HG03521 (cell line): Measurements from ENCODE around the gene SLC43A3.
A peak's percentile ranks its signal among the peaks of the same experiment; 100 is the strongest.
"Not testable (repeated sequence)": the region's sequence is repeated elsewhere in the genome, so short reads cannot be mapped to it uniquely, and the experiment has no call there.

Source experiments
- ATAC-seq: cut with Tn5 transposase; IDR thresholded peaks from one replicate; pipeline ENCODE4 v1.9.1; 2021; ENCODE audit warnings: mild to moderate bottlenecking, moderate library complexity; ENCODE audit not compliant: unreplicated experiment

The SLC43A3 gene

GRCh38 chr11:57460022-57460757, 33.3 kb upstream of the SLC43A3 start, which contains the start of gene RTN4RL2:
RTN4RL2 (plus strand) TSS chr11:57460528; CDS start chr11:57460866, 338 bp downstream.
- no peak for ATAC-seq

DNA sequence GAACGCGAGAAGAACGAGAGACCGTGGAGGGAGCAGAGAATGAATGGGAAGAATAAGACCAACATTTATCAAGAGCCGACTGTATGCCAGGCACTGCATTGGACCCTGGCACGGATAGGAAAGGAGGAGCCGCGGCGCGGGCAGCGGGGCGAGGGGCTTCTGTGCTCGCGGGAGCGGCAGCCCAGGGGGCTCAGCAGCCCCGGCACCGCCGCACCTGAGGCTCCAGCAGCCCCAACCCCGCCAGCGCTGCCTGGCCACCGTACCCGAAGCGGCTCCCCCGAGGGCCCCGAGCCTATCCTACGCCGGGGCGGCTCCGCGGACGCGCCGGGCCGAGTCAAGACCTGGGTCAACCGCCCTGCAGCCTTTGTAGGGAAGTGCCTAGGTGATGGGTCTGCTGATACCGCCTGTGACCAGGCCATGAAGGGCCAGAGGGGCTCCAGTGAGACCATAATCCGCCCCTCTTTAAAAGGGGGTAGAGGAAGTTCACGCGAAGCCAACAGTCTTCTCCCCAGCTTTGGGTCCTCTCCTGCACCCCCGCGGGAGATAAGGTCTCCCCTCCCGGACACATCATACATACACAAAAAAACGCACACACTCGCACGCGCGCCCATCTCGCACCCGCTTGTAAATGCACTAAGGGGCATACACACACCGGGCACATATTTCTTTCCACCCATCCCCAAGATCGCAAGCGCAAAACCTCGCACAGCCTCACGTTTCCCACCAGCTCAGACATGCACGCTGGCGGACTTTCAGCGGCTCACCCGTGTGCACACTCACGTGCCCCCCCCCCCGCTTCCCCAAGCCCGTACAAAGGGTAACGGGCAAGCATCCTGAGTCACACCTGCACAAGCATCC, 32.5 kb upstream of the SLC43A3 start:
- ATAC-seq = no peak

DNA sequence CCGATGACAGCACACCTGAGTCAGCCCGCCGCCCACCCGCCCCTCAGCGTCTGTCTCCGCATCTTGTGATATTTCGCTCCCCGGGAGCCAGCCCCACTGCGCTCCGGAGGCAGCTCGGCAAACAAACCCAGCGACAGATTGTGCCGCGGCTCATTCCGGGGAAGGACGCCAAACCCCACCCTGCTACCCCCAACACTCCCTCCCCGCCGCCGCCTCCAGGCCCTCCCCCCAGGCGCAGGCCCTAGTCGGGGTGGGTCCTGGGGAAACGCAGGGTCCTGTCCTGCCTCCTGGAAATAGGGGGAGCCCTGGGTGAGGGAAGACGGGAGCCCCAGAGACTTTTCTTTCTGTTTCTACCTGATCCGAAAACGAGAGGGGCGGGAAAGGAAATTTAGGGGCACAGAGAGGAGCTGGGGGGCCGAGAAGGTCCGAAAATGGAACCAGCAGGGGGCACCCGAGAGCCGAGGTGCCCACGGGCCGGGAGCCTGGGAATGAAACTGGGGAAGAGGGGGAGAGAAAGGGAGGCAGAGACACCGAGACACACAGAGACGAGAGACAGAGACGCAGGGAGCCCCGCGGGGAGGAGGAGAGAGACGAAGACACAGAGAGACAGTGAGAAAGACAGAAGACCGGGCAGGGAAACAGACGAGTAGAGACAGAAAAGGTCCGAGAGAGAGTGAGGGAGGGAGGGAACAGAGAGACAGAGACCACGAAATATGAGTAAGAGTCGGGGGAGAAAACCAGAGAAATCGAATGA, 31.7 kb upstream of the SLC43A3 start:
- ATAC-seq = no peak

DNA sequence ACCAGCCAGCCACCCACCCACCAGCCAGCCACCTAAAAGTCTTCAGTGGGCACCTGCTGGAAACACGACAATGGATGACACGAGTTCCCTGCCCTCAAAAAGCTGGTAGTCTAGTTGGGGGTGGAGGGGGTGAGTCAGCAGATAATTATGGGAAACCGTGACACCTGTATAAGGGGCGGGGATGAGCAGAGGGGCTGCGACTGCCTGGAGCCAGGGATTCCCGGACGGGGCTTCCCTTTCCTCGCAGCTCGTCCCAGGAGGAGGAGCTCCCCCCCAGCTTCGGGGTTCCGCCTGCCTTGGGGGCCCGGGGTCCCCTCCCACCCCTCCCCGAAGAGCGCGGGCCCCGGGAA, 31.1 kb upstream of the SLC43A3 start:
- ATAC-seq = no peak

- ATAC-seq = peak; percentile 16
These were observed 30.7 kb upstream of the SLC43A3 start for GRCh38 chr11:57457643-57458023.

GRCh38 chr11:57456960-57457642, 30.2 kb upstream of the SLC43A3 start:
- ATAC-seq = peak; percentile 57

- ATAC-seq = no peak
These were observed 26.7 kb upstream of the SLC43A3 start for GRCh38 chr11:57453543-57454177.

DNA sequence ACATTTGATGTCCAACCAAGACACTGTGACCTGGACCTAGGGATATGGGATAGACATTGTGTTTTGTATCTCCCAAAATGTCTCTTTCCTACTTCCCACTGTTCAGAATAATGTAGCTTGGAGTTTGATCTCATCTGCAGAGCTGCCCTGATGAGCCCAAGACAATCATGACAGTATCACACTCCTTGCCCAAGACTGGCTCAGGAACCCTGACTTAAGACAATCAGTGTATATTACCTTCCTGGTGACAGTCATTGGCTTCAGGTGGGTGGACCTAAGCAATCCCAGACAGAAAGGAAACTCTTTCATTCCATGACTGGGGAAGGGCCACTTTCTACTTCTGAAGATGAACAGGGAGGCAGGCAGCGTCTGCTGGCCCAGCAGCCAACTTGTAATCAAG, 19.1 kb upstream of the SLC43A3 start:
- ATAC-seq = no peak

DNA sequence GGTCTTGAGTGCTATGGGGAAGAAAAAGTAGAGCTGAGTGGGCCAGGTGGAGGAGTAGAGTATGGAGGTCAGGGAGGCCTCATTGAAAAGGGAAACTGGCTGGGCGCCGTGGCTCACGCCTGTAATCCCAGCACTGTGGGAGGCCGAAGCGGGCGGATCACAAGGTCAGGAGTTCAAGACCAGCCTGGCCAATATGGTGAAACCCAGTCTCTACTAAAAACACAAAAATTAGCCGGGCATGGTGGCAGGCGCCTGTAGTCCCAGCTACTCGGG, 18.1 kb upstream of the SLC43A3 start:
- not testable (repeated sequence) for ATAC-seq

DNA sequence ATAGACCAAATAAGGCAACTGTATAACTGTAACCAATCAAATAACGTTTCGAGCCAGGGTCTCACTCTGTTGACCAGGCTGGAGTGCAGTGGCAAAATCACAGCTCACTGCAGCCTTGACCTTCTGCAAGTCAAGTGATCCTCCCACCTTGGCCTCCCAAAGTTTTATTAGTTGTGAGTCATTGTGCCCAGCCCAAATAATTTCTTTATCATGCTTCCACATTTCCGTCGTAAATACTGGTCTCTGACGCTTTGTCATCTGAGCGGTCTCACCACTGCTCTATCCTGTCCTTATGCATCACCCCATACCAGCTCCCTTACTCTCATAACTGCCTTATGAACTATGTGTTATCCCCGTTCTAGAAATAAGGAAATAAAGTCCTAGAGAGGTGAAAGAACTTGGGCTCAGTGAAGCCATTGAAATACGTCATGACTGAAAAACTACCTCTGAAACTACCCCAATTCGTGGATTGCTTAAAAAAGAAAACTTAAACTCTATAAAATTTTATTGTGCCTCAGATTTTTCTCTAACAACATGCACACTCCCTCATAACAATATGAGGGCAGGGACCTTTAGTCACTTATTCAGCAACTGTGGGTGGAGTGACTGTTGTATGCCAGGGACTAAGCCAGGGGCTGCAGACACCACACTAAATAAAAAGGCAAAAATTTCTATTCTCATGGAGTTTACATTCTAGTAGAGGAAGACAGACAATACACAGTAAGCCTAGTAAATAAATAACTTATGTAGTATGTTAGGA, 17.6 kb upstream of the SLC43A3 start:
- no peak for ATAC-seq

DNA sequence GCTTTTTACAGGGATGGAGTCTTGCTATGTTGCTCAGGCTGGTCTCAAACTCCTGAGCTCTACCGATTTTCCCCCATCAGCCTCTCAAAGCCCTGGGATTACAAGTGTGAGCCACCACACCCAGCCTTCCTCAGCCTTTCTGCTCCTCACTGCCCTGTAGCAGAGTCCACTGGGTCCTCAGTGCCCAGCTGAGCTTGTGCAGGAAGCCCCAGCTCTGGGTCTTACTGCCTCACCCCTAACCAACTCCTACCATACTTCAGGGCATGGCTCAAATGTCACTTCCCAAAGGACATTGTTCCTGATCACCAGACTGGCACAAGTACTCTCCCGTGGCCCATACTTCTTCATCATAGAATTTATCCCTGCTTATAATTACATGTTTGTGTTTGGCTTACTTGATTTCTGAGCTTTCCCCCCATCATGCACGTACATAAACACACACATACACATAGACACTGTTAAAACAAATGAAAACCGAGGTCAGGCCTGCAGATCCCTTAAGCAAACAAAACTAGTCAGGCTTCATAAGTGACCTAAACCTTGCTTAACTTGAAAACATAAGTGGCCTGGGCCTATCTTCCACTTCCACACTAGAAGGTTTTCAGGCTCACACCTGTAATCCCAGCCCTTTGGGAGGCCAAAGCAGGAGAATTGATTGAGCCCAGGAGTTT, 14.0 kb upstream of the SLC43A3 start:
- no peak for ATAC-seq

DNA sequence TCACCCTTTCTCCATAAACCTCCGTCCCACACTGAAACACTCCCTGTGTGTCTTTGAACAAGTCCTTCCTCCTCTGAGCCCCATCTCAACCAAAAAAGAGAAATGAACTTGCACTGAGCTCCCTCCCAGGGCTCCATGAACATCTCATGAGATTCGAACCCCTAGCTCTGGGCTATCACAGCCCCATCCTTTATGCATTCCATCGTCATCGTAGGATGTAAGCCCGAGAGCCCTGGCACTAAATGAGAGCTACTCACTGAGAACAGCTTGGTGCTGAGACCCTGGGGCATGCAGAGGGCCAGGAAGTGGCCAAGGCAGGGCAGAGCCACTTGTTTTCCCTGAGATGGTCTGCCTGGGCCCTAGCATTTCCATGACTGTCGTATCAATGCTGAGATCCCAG, 12.9 kb upstream of the SLC43A3 start:
- ATAC-seq = no peak

- ATAC-seq = no peak
These were observed 11.7 kb upstream of the SLC43A3 start for GRCh38 chr11:57438345-57439285.

DNA sequence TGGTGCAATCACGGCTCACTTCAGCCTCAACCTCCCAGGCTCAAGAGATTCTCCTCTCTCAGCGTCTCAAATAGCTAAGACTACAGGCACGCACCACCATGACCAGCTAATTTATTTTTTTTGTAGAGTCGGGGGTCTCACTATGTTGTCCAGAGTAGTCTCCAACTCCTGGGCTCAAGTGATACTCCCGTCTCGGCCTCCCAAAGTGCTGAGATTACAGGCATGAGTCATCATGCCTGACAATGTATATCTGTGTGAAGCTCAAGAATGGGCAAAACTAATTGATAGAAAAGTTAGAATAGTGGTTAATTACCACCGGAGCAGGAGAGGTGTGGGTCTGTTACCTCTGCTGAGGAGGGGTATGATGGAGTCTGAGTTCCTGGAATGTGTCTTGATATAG, 9.1 kb upstream of the SLC43A3 start:
- no peak for ATAC-seq

DNA sequence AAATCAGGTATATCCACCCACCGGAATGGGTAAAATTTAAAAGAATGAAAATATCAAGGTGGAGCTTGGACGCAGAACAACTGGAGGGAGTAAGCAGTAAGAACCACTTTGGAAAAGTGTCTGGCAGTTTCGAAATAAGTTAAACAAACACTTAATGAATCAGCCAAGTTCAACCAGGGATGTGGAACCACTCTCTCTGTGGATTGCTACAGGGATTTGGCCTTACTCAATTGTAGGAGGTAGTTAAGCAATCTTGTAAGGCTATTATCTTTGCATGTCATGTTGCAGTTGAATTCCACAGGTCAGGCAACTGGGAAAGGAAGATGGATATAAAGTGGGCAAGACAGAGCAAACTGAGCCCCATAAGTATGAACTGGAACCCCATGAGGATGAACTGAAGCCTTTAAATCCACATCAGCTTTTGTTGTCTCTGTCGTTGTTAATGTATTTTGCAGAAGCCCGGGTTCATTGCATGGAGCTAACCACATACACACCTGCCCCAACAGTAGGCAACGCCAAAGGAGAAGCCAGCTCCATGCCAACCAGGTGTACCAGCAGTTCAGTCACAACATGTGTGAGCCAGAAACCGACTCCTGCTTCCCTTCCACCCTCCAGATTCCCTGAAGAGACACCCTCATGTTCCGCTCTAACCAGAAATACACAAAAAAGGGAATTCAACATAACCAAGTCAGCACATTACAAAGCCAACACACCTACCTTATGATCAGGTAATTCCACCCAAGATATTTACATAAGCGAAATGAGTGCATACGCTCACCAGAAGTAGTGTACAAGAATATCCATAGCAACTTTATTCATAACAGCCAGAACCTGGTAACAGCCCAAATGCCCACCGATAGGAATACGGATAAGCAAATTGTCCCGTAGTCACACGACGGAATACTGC, 8.0 kb upstream of the SLC43A3 start:
- ATAC-seq = no peak

DNA sequence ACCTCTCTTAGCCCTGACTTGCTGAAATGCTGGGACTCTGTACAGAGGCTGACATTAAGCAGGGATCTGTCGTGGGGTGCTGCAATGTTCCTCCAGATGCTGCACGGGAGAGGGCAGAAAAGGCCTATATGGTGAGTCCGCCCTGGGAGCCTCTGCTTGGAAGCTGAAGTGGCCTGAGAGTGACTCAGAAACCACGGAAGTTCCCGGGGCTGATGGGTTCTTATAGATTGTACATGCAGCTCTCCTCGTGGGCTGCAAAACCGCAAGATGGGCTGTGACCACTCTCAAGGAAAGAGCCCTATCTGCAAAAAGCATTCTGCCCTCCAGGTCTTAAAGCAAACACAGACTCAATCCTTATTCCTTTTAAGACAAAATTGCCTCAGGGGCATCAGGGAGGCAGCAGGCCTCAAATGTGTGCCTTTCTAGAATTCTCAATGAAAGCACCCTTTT, 5.8 kb upstream of the SLC43A3 start:
- no peak for ATAC-seq

- no peak for ATAC-seq
These were observed 5.2 kb upstream of the SLC43A3 start for GRCh38 chr11:57432149-57432561.
